HG02938 (cell line): ENCODE data around the gene EPB41.
"Not testable (repeated sequence)": the region's sequence is repeated elsewhere in the genome, so short reads cannot be mapped to it uniquely, and the experiment has no call there.

Experiments used
- ATAC-seq: cut with Tn5 transposase; IDR thresholded peaks from one replicate; pipeline ENCODE4 v1.9.1; 2021; ENCODE audit warnings: mild to moderate bottlenecking, moderate library complexity; ENCODE audit not compliant: unreplicated experiment

EPB41 gene

DNA sequence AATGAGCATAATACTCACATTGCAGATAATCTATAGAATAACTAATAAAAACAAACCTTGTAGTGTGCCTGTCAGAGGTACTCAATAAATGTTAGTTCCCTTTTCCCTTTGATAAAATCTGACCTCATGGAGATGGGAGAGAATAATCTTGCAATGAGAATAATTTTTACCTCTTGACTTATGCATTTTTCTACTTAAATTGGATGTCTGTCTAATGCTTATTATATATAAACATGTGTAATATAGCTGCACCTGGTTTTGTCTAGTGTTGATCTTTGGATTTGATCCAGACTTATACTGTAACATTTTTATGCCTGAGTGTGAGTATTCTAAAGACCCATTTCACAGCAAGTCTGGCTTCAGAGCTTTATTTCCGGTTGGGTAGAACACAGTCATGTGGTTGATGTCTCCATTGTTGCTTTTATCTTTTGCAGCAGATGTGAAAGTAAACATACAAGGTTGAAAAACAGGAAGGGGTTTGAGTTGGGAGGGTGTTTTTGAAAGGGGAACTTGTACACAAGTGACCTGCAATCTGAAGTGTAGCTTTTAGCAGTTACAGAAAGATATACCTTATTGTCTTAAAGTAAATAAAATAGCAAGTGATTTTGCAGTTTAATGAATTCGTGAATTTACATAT is 12.4 kb downstream of the EPB41 start:
- ATAC-seq = peak; percentile 87

GRCh38 chr1:28927266-28927647 is 12.9 kb downstream of the EPB41 start:
- no peak for ATAC-seq

DNA sequence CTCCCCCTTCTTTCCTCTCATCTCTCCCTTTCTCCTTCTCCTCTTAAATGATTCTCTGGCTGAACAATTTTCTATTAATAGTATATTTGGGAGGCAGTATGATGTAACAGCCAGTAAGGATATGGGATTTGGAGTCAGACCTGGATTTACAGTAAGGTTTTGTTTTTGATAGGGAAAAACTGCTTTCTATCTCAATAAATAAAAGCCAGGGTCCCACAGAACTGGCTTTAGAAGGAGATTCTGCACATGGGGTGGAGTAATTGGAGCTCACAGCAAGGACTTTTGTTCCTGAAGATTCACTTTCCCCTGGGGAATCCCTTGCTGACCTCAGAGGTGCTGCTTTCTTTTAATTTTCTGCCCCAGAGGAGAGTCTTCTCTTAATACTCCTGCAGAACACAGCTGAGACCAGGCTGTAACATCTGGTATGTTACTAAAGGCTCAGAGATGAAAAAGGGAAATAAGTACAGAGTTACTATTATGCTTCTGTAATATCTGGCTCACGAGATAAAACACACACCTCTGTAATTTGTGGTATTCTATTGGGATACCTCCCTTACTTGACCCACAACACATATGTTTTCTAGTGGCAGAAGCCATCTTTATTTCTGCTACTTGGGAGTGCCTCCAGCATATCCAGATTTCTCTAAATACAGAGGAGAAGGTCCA is 13.4 kb downstream of the EPB41 start:
- ATAC-seq = no peak

GRCh38 chr1:28928314-28928941 is 14.1 kb downstream of the EPB41 start:
- ATAC-seq = no peak

DNA sequence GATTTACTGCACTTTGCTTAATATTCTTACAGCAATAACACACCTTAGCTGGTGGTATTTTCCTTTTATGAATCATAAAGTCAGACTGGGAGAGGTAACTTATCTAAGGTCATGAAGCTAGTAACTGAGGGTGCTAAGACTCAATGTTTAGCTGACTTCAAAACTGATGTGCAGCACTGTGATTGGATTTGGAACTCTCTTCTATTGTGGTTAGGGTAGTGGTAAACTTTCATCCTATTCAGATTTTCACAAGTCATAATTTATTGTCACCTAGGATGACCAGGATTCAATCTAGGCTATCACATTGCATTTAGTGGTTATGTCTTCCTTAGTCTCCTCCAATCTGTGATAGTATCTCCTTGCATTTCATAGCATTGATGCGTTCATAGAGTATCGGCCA is 18.9 kb downstream of the EPB41 start:
- ATAC-seq = no peak

DNA sequence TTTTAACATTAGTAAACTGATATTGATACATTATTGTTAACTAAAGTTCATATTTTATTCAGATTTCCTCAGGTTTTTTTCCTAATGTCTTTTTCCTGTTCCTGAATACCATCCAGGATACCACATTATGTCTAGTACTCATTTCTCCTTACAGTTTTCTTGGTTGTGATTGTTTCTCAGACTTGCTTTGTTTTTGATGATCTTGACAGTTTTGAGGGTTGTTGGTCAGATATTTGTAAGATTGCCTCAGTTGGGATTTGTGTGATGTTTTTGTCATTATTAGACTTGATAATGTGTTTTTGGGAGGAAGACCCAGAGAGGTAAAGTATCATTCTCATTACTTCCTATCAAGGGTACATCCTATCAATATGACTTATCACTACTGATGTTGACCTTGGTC is 19.5 kb downstream of the EPB41 start:
- ATAC-seq = no peak

GRCh38 chr1:28934676-28935075 is 20.3 kb downstream of the EPB41 start:
- no peak for ATAC-seq

DNA sequence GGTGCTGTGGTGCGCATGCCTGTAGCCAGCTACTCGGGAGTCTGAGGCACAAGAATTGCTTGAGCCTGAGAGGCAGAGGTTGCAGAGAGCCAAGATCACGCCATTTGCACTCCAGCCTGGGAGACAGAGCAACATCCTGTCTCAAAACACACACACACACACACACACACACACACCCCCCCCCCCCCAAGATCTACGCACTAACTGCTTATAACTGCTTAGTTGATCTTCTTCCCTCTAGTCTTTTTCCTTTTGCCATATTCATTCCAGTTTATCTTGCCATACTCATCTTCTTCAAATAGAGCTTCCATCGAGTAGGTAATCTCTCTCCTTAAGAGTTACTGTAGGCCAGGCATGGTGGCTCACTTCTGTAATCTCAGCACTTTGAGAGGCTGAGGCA is 20.9 kb downstream of the EPB41 start:
- no peak for ATAC-seq

DNA sequence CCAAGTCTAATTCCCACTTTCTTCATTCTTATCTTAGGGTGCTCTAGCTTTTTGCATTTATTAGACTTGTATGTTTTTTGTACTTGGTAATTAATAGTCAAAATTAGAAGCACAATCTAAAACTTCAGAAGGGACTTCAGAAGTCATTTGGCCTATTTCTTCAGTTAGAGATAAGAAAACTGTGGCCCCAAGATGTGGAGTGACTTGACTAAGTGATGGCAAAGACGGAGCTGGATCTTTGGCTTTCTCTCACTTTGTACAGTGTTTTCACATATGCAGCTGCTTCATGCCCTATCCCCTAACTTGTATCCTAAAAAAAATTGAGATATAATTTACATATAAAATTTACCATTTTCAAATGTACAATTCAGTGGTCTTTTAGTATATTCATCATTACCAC is 21.7 kb downstream of the EPB41 start:
- ATAC-seq = no peak

DNA sequence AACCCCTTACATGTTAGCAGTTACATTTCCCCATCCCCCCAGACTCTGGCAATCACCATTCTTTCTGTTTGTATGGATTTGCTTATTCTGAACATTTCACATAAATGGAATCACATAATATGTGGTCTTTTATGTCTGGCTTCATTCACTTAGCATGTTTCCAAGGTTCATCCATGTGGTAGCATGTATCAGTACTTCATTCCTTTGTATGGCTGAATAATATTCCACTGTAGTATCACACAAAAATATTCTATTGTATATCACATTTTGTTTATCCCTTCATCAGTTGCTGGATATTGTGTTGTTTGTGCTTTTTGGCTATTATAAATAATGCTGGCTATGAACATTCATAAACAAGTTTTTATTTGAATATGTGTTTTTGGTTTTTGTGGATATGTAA is 22.2 kb downstream of the EPB41 start:
- no peak for ATAC-seq

GRCh38 chr1:28943581-28943980 is 29.2 kb downstream of the EPB41 start:
- not testable (repeated sequence) for ATAC-seq

GRCh38 chr1:28950006-28950405 is 35.6 kb downstream of the EPB41 start:
- ATAC-seq = no peak

DNA sequence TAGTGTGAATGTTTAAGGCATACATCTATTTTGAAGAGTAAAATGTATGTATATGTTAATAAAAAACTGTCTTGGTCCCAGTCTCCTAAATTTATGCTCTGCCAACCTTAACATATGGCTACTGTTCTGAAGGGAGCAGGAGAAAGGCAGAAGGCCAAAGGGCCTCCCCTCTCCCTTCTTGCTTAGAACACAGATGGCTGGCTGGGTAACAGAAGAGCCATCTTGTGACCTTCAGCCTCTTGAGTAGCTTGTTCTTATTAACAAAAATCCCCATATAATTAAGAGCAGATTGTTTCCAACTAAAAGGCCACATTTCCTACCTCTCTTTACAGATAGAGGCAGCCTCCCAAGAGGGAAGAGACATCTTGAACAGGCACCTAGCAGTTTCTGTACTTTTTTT is 36.1 kb downstream of the EPB41 start:
- no peak for ATAC-seq

DNA sequence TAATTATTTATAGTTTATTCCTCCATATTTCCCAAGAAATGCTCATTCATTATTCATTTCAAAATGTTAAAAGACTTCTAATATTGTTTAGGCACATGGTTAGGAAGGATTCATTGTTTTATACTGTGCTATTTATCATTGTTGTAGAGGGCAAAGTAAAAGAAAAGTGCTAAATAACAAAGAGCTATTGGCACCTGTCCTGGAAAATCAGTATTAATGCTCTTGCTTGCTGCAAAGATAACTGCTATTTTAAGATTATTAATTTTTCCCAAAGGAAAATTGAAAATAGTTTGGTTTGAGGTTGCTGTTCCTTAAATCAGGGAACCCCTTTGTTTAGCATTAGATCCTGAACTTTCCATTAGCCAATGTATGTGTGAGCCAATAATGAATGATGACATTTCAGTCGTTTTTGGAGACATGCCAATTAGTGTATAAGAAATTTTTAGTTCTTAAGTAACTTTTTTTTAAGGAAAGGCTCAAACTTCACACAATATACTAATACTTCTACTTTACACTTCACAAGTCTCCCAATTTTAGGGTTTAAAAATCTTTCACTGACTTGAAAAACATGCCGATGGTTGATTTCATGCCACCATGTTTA is 39.9 kb downstream of the EPB41 start:
- ATAC-seq = no peak

DNA sequence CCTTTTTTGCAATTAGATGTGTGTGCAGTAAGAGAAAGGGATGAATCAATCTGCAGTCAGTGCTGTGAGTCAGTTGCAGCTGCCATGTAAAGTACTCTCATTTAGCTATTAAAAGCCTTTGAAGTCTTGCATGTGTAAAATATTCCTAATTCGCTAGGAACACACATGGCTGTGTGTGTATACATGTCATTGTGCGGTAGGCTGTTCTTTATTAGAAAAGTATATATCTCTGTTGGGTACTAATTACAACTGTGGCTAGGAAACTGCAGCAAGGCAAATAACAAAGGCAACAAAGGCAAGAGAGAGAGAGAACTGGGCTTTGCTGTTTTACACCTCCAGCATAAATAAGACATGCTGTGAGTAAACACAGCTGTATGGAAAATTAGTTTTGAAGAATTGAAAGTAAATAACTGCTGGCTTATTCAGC is 41.7 kb downstream of the EPB41 start:
- ATAC-seq = no peak

- not testable (repeated sequence) for ATAC-seq
Measured at GRCh38 chr1:28962114-28962831, 47.9 kb downstream of the EPB41 start.

- ATAC-seq = no peak
Measured at GRCh38 chr1:28965271-28965870, 51.0 kb downstream of the EPB41 start.

DNA sequence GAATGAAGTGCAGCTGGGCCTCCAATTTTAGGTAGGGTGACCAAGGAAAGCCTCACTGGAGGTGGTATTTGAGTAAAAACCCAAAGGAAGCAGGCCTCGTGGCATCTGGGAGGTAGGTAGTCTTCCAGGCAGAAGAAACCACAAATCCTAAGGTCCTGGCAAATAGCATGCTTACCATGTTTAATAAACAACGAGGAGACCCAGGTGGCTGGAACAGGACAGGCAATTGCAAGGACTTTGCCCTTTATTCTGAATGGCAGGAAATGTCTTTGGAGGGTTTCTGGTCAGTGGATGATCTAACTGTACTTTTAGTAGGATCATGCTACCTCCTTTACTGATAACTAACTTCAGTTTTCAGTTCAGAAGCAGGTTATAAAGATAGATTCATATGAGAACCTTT is 52.2 kb downstream of the EPB41 start:
- no peak for ATAC-seq

DNA sequence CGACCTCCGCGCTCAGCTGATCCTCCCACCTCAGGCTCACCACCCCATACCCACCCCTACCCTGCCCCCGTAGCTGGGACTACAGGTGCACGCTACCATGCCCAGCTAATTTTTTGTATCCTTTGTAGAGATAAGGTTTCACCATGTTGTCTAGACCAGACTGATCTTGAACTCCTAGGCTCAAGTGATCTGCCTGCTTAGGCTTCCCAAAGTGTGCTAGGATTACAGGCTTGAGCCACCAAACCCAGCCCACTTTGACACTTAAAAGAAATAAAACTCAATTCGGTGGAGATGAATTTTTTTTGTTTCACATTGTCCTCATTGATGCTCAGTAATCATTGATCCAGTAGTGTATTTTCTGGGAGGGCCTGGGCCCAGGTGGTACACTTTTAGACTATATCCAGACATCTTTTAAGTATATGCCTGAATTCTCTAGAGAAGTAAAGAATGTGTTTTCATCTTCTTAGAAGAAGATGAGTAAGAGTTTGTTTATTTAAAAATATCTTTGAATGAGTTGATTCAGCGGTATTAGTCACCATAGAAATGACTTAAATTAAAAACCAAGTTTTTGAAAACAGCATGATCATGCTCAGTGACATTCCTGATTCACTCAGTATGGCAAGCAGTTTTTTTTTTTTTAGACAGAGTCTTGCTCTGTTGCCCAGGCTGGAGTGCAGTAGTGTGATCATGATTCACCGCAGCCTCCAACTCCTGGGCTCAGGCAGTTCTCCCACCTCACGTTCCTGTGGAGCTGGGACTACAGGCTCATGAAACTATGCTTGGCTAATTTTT is 57.8 kb downstream of the EPB41 start:
- ATAC-seq = no peak
